Neural cell (in vitro differentiated cells): ENCODE data around the gene TRABD2B.

Experiments used
- CTCF ChIP-seq: fragments of 450-650 bp; IDR thresholded peaks from 2 replicates; pipeline ENCODE4 v1.5.1; 2014; ENCODE audit warnings: antibody characterized with exemption, mild to moderate bottlenecking, moderate library complexity; ENCODE audit not compliant: poor library complexity, severe bottlenecking
- EP300 ChIP-seq: fragments of 450-650 bp; conservative IDR thresholded peaks from 2 replicates; pipeline ENCODE4 v1.6.1; 2014; ENCODE audit warnings: antibody characterized with exemption, mild to moderate bottlenecking, moderate library complexity; ENCODE audit not compliant: poor library complexity, severe bottlenecking
- EZH2 ChIP-seq: fragments of 200-600, 300-800 bp; shearing (Covaris generic), sonication (generic); IDR thresholded peaks from 2 replicates; pipeline ENCODE4 v1.6.1; 2014; ENCODE audit warnings: antibody characterized with exemption, low read length, borderline replicate concordance, mild to moderate bottlenecking; ENCODE audit not compliant: insufficient read depth, poor library complexity, severe bottlenecking
- MXI1 ChIP-seq: fragments of 450-650 bp; conservative IDR thresholded peaks from 2 replicates; pipeline ENCODE4 v1.6.1; 2014; ENCODE audit warnings: antibody characterized with exemption, mild to moderate bottlenecking; ENCODE audit not compliant: poor library complexity, severe bottlenecking
- RAD21 ChIP-seq: fragments of 450-650 bp; conservative IDR thresholded peaks from 2 replicates; pipeline ENCODE4 v1.6.1; 2014; ENCODE audit warnings: antibody characterized with exemption, mild to moderate bottlenecking, moderate library complexity
- REST ChIP-seq: IDR thresholded peaks from 2 replicates; pipeline ENCODE4 v1.6.1; 2012; ENCODE audit warnings: borderline replicate concordance
- SMC3 ChIP-seq: fragments of 450-650 bp; conservative IDR thresholded peaks from 2 replicates; pipeline ENCODE4 v1.6.1; 2014; ENCODE audit warnings: antibody characterized with exemption, mild to moderate bottlenecking, moderate library complexity; ENCODE audit not compliant: poor library complexity
- TAF1 ChIP-seq: IDR thresholded peaks from 2 replicates; pipeline ENCODE4 v1.6.1; 2012; ENCODE audit warnings: low read depth

GRCh38 chr1:47777322-47777721 lies 219.9 kb downstream of the TRABD2B start:
- TF ChIP-seq REST (no peak), SMC3 (no peak), CTCF (no peak), RAD21 (no peak), TAF1 (no peak), EP300 (no peak), EZH2 (no peak), MXI1 (no peak)
